ENCODE results near the gene ABCB6.
"Not testable (repeated sequence)": the region's sequence is repeated elsewhere in the genome, so short reads cannot be mapped to it uniquely, and the experiment has no call there.

The ABCB6 gene

DNA sequence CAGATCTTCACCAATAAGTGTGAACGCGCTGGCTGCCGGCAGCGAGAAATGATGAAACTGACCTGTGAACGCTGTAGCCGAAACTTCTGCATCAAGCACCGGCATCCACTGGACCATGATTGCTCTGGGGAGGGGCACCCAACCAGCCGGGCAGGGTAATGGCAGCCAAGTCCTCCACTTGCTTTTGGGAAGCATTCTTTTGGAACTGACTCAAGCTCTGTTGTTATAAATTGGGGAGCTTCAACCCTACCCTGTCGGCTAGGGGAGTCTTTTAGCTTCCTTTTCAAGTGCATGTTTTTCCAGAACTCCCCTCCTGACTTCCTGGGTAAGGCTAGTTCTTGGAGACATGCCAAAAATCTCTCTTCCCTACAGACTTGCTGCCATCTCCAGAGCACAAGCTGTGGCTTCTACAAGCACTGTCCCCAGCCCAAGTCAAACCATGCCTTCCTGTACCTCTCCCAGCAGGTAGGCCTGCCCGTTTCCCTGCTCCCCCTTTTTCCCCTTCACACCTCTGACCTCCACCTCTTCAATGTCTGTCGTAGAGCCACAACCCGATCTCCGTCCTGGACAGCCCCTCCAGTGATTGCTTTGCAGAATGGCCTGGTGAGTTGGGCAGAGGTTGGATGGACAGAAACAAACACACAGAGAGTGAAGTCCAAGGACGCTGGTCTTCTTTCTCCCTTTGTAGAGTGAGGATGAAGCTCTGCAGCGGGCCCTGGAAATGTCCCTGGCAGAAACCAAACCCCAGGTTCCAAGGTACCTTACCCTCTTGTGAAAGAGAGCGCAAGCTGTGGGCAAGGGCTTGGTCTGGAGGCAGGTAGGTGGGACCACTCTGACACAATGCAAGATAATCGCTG, 10.6 kb downstream of the ABCB6 start:
- Histone ChIP-seq H3K4me1 (peaks cover 40% of the 10 kb centered on the region), H3K4me2 (peak overlapping the region; percentile 95), H4K20me1 (no peaks in the 10 kb centered on the region), H3K9me3 (no peaks in the 10 kb centered on the region), H3K9ac (peak overlapping the region; percentile 78; the same call in 1 of the 2 replicates), H3K27ac (no peak overlapping the region), H3K27me3 (no peaks in the 10 kb centered on the region), H3K36me3 (peaks cover 46% of the 10 kb centered on the region), H3K4me3 (no peak overlapping the region)
- no peak for TF ChIP-seq Cebpa-rat (IDR thresholded peaks at IDR 0.05)

DNA sequence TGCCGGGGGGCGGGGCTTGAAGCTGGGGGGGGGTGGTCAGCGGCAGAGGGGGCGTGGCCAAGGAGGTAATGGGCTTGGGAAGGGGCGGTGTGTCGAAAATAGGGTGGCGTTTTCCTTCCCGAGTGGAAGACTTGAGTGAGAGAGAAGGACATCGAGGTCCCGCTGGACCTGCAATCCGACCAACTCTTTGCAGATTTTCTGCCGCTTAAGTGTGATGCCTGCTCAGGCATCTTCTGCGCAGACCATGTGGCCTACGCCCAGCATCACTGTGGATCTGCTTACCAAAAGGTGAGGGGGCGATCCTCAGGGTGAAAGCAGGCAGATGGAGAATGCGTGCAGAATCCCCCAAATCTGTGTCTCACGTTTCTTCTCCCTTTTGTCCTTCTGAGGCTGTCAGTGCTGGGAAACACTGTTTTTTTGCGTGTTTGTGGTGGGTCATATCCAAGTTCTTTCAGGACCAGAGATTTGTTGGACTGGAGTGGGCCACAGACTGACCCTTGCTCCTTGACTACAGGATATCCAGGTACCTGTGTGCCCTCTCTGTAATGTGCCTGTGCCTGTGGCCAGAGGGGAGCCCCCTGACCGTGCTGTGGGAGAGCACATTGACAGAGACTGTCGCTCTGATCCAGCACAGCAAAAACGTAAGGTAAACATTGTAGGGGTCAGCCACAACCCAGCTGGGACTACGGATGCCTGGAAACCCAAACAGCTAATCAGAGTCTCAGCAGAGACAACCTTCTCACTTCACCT, 11.4 kb downstream of the ABCB6 start:
- Histone ChIP-seq H3K9ac (peak overlapping the region; percentile 78), H3K4me2 (peak overlapping the region; percentile 95), H3K36me3 (peaks cover 38% of the 10 kb centered on the region), H3K4me3 (peak overlapping the region; percentile 66), H3K27me3 (no peaks in the 10 kb centered on the region), H3K9me3 (no peaks in the 10 kb centered on the region), H3K27ac (peak overlapping the region; percentile 58), H3K4me1 (peaks cover 40% of the 10 kb centered on the region), H4K20me1 (no peaks in the 10 kb centered on the region)
- TF ChIP-seq Cebpa-rat (IDR thresholded peaks at IDR 0.05), result no peak

DNA sequence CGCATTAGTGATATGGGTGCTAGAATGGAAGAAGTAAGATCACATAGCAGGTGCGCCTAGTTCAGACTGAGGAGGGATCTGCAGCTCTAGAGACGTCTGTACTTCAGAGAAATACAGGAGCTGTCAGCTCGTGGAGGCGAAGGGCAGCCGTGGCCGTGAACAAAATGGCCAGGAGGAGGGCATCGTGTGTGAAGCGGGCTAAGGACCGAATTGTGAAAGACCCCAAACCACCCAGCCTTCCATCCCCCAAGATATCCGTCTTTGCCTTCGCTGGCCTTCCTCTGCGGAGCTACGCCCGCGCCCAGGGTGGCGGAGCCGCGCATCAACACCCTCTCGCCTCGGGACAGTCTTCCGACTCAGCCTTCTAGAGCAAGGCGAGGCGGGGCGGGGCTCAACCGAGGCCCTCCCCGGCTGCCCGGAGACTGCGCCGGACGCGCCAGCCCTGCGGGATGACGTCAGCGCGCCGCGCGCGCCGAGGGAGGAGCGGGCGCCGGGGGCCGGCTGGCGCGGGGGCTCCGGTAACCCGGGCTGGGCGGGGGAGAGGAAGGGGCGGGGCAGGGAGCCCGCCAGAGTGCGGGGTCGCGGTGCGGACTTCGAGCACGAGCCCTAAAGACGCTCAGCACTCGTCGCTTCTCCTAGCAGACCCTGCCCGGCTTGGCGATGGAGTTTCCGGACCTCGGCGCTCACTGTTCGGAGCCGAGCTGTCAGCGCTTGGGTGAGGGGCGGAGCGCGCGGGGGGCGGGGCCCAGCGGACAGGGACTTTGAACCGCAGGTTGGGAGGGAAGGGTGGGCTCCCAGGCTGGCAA, 12.2 kb downstream of the ABCB6 start, which contains the start of gene ZFAND2B:
Gene ZFAND2B, plus strand, starts transcription at position 455 of the 806 bp plus-strand sequence. Its CDS starts 206 bp downstream, at position 661.
- peaks cover 34% of the 10 kb centered on the region for H3K36me3 ChIP-seq
- peak within 1 kb of the TSS; percentile 66 for H3K4me3 ChIP-seq
- TF ChIP-seq Cebpa-rat (IDR thresholded peaks at IDR 0.05), result no peak
- no peaks in the 10 kb centered on the region for H4K20me1 ChIP-seq
- peak within 1 kb of the TSS; percentile 81 for H3K27ac ChIP-seq
- H3K4me1 ChIP-seq, result peaks cover 40% of the 10 kb centered on the region
- peak within 1 kb of the TSS; percentile 95 for H3K4me2 ChIP-seq
- H3K27me3 ChIP-seq, result no peaks in the 10 kb centered on the region
- H3K9me3 ChIP-seq, result no peaks in the 10 kb centered on the region
- peak within 1 kb of the TSS; percentile 78 for H3K9ac ChIP-seq

DNA sequence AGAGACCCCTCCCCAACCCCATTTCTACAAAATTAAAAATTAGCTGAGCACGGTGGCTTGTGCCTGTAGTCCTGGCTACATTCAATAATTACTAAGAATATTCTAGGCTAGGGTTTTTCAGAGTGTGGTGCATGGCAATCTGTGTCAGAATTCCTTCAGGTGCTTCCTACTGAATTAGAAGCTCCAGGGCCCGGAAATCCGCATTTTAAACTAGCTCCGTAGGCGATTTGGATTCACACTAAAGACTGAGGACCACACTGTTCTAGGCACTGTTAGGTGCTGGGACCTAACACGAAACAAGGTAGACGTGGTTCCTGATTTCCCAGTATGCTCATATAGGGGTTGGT, 12.8 kb downstream of the ABCB6 start:
- H4K20me1 ChIP-seq, result no peaks in the 10 kb centered on the region
- no peaks in the 10 kb centered on the region for H3K9me3 ChIP-seq
- no peaks in the 10 kb centered on the region for H3K27me3 ChIP-seq
- H3K9ac ChIP-seq, result peak overlapping the region; percentile 78
- TF ChIP-seq Cebpa-rat (IDR thresholded peaks at IDR 0.05), result no peak
- H3K36me3 ChIP-seq, result peaks cover 31% of the 10 kb centered on the region
- H3K4me2 ChIP-seq, result peak overlapping the region; percentile 81
- H3K27ac ChIP-seq, result peak overlapping the region; percentile 81
- peaks cover 40% of the 10 kb centered on the region for H3K4me1 ChIP-seq
- peak overlapping the region; percentile 66 for H3K4me3 ChIP-seq

DNA sequence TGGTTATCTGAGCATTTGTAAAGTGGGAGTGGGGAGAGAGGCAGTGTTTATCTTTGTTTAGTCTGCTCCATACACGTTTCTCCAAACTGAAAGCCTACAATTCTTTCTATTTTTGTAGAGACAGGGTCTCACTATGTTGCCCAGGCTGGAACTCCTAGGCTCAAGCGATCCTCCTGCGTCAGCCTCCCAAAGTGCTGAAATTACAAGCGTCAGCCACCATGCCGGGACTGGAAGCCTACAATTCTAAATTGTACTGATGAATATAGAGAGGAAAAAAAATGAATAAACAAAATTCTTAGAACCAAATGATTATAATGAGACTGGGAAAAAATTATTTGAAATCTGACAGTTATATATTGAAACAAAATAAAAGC, 13.6 kb downstream of the ABCB6 start:
- no peak for TF ChIP-seq Cebpa-rat (IDR thresholded peaks at IDR 0.05)
- no peak overlapping the region for H3K27ac ChIP-seq
- H3K4me2 ChIP-seq, result no peak overlapping the region

DNA sequence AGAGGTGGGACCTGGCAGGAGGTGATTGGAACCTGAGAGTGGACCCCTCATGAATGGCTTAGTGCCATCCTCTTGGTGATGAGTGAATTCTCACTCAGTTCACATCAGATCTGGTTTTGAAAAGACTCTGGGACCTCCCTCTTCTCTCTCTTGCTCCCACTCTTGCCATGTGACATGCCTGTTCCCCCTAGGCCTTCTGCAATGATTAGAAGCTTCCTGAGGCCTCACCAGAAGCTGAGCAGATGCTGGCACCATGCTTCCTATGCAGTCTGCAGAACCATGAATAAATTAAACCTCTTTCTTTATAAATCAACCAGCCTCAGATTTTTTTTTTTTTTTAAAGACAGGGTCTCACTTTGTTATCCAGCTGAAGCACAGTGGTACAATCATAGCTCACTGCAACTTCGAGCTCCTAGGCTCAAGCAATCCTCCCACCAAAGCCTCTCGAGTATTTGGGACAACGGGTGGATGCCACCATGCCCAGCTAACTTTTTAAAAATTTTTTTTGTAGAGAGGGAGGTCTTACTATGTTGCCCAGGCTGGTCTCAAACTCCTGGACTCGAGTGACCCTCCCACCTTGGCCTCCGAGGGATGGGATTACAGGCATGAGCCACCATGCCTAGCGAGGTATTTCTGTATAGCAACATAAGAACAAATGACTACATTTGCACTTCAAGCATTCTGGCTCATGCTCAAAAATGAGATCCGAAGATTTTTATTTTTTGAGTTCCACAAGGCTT, 14.2 kb downstream of the ABCB6 start:
- Histone ChIP-seq H3K36me3 (peaks cover 17% of the 10 kb centered on the region), H3K4me1 (peaks cover 32% of the 10 kb centered on the region), H3K4me2 (no peak overlapping the region), H3K27me3 (no peaks in the 10 kb centered on the region), H3K9me3 (no peaks in the 10 kb centered on the region), H4K20me1 (no peaks in the 10 kb centered on the region), H3K27ac (no peak overlapping the region), H3K4me3 (no peak overlapping the region), H3K9ac (no peak overlapping the region)
- no peak for TF ChIP-seq Cebpa-rat (IDR thresholded peaks at IDR 0.05)

More for the DNA sequence above, 13.6 kb downstream of the ABCB6 start:
- H3K9ac ChIP-seq, result no peak overlapping the region
- H3K36me3 ChIP-seq, result peaks cover 23% of the 10 kb centered on the region
- H3K4me3 ChIP-seq, result no peak overlapping the region
- H3K27me3 ChIP-seq, result no peaks in the 10 kb centered on the region
- peaks cover 37% of the 10 kb centered on the region for H3K4me1 ChIP-seq
- no peaks in the 10 kb centered on the region for H3K9me3 ChIP-seq
- no peaks in the 10 kb centered on the region for H4K20me1 ChIP-seq

DNA sequence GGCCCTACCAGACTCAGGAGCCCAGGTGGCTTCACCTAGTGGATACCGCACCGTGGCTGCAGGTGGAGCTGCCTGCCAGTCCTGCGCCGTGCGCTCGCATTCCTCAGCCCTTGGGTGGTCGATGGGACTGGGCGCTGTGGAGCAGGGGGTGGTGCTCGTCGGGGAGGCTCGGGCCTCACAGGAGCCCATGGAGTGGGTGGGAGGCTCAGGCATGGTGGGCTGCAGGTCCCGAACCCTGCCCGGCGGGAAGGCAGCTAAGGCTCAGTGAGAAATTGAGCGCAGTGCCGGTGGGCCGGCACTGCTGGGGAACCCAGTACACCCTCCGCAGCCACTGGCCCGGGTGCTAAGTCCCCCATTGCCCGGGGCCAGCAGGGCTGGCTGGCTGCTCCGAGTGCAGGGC, 17.4 kb downstream of the ABCB6 start:
- not testable (repeated sequence) for H3K4me1 ChIP-seq, H4K20me1 ChIP-seq, H3K4me3 ChIP-seq, H3K9ac ChIP-seq, H3K27me3 ChIP-seq, H3K4me2 ChIP-seq, H3K9me3 ChIP-seq, H3K27ac ChIP-seq, H3K36me3 ChIP-seq

DNA sequence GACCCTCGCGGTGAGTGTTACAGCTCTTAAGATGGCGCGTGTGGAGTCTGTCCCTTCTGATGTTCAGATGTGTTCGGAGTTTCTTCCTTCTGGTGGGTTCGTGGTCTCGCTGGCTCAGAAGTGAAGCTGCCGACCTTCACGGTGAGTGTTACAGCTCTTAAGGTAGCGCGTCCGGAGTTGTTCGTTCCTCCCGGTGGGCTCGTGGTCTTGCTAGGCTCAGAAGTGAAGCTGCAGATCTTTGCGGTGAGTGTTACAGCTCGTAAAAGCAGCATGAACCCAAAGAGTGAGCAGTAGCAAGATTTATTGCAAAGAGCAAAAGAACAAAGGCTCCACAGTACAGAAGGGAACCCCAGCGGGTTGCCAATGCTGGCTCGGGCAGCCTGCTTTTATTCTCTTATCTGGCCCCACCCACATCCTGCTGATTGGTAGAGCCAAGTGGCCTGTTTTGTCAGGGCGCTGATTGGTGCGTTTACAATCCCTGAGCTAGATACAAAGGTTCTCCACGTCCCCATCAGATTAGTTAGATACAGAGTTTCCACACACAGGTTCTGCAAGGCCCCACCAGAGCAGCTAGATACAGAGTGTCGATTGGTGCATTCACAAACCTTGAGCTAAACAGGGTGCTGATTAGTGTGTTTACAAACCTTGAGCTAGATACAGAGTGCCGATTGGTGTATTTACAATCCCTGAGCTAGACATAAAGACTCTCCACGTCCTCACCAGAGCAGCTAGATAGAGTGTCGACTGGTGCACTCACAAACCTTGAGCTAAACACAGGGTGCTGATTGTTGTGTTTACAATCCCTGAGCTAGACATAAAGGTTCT, 18.0 kb downstream of the ABCB6 start:
- H3K4me3 ChIP-seq, H3K27ac ChIP-seq, H3K4me2 ChIP-seq, H3K4me1 ChIP-seq, H3K36me3 ChIP-seq, H3K27me3 ChIP-seq, H3K9me3 ChIP-seq, H4K20me1 ChIP-seq, H3K9ac ChIP-seq: not testable (repeated sequence)

All from BLaER1 (cell line).